ENCODE results near the gene SLIT3.

- TF ChIP-seq POLR2A (IDR thresholded peaks at IDR 0.05; ENCODE audit: low read length), result no peak
- no peak for TF ChIP-seq GATA1 (IDR thresholded peaks at IDR 0.05; ENCODE audit: low read depth, low read length)
These were observed 431.2 kb downstream of the SLIT3 start for GRCh38 chr5:168869615-168870227.

All from erythroblast (primary cell).